Measurements from ENCODE around the gene PDGFRB.

GRCh38 chr5:150195736-150196485, 40.3 kb upstream of the PDGFRB start:
- TF ChIP-seq, protein P1, sequence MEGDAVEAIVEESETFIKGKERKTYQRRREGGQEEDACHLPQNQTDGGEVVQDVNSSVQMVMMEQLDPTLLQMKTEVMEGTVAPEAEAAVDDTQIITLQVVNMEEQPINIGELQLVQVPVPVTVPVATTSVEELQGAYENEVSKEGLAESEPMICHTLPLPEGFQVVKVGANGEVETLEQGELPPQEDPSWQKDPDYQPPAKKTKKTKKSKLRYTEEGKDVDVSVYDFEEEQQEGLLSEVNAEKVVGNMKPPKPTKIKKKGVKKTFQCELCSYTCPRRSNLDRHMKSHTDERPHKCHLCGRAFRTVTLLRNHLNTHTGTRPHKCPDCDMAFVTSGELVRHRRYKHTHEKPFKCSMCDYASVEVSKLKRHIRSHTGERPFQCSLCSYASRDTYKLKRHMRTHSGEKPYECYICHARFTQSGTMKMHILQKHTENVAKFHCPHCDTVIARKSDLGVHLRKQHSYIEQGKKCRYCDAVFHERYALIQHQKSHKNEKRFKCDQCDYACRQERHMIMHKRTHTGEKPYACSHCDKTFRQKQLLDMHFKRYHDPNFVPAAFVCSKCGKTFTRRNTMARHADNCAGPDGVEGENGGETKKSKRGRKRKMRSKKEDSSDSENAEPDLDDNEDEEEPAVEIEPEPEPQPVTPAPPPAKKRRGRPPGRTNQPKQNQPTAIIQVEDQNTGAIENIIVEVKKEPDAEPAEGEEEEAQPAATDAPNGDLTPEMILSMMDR (IDR thresholded peaks at IDR 0.05): no peak
- no peak for TF ChIP-seq TCF7L2 (IDR thresholded peaks at IDR 0.05; ENCODE audit: low read depth, low read length)
